Ovary (tissue), 9 donors: ENCODE results near the gene SMC1B. TPM values are rescaled to one million over a fixed set of nuclear protein-coding genes. Genes with fewer than 3 reads are reported as not detected.
"Not testable (repeated sequence)": the region's sequence is repeated elsewhere in the genome, so short reads cannot be mapped to it uniquely, and the experiment has no call there.

Experiments
- DNase-seq, 5 donors: peaks; one replicate each; pipeline ENCODE4 v3.0.0-alpha.2; 2019 to 2020
- H3K27ac ChIP-seq, 2 donors: fragments of 200-600 bp; one replicate each; pipeline versions ENCODE4 v1.5.1 to v1.8.0; 2019 to 2022
- H3K27me3 ChIP-seq: fragments of 200-600 bp; one replicate; pipeline ENCODE4 v1.8.0; 2022
- H3K36me3 ChIP-seq: fragments of 200-600 bp; sonication (generic); one replicate; pipeline ENCODE4 v1.5.1; 2019
- H3K4me1 ChIP-seq: one replicate; pipeline ENCODE4 v1.8.1; 2013; ENCODE audit warnings: mild to moderate bottlenecking, moderate library complexity; ENCODE audit not compliant: insufficient read depth
- H3K4me3 ChIP-seq: fragments of 200-600 bp; sonication (generic); one replicate; pipeline ENCODE4 v1.5.1; 2017
- H3K9me3 ChIP-seq, 2 donors: fragments of 200-600 bp in 1 of 2; sonication (generic) in 1 of 2; one replicate each; pipeline versions ENCODE4 v1.5.1 to v1.8.1; 2013 to 2019; ENCODE audit warnings: mild to moderate bottlenecking in 1 of 2, moderate library complexity in 1 of 2
- EP300 ChIP-seq: sonication (generic); formaldehyde crosslinking; IDR thresholded peaks from one replicate; pipeline ENCODE4 v1.6.1; 2017; ENCODE audit warnings: antibody characterized with exemption
- POLR2A ChIP-seq: fragments of 450-650 bp; IDR thresholded peaks from one replicate; pipeline ENCODE4 v1.6.1; 2017; ENCODE audit warnings: antibody characterized with exemption, mild to moderate bottlenecking, moderate library complexity
- WGBS, 3 donors: extraction: QIAGEN DNeasy Blood & Tissue Kit in 1 of 3; methylation state at CpG; one replicate each; pipeline versions ENCODE4 v1.1.5 to v1.1.7; 2013 to 2017; 5-methylcytosine and 5-hydroxymethylcytosine counted together
- intact Hi-C, 4 donors: fragments of 100-400 bp; cut with DNase I; formaldehyde crosslinking; loops; one replicate each; pipeline versions ENCODE4 v1.11.0 to v1.15.1; 2022 to 2023
- polyA plus RNA-seq, 2 donors: library from polyadenylated mRNA; stranded (reverse); fragments of 200-250 nt in 1 of 2; fragments of 350-450 nt in 1 of 2; fragmentation: Illumina TruSeq in 1 of 2; extraction: RNeasy Lipid Tissue Mini Kit (QIAGEN cat#74804) in 1 of 2; gene quantifications; one replicate each; pipeline ENCODE4 v1.2.3, GENCODE V29; 2013 to 2014
- total RNA-seq, 7 donors: library from RNA; depleted of rRNA in 2 of 7; stranded (reverse); fragments of >200 nt in 2 of 7; fragmentation: NEBNext Ultra II Directional in 3 of 7; extraction: Animal tissue kit (Norgen Biotek cat#: 25700) in 3 of 7; gene quantifications; one replicate each; pipeline versions ENCODE4 v1.1.0 to v1.2.4, GENCODE V29; 2016 to 2023
- TF ChIP-seq, protein P1 (sequence below), 3 donors: fragments of 450-650 bp in 2 of 3; fragments of 200-600 bp in 1 of 3; IDR thresholded peaks; one replicate each; pipeline versions ENCODE4 v1.5.1 to v1.8.0; 2016 to 2022; ENCODE audit warnings: antibody characterized with exemption in 3 of 3, mild to moderate bottlenecking in 1 of 3
- donor health status: DM: no; HTN: no; CAD: no; lungs with moderate emphysema.
- donor health status: DM: no; HTN: no; CAD: no.
- donor health status: Bipolar disorder and iron deficiency.
- donor health status: DM: yes; HTN: yes; CAD: no.
- donor health status: DM: no; HTN: no; CAD: no.
- donor health status: DM: yes; HTN: yes; CAD: no.

The SMC1B gene
- total and polyA plus RNA-seq, 9 donors, result 0.04 to 0.05 TPM; not detected in 7

DNA sequence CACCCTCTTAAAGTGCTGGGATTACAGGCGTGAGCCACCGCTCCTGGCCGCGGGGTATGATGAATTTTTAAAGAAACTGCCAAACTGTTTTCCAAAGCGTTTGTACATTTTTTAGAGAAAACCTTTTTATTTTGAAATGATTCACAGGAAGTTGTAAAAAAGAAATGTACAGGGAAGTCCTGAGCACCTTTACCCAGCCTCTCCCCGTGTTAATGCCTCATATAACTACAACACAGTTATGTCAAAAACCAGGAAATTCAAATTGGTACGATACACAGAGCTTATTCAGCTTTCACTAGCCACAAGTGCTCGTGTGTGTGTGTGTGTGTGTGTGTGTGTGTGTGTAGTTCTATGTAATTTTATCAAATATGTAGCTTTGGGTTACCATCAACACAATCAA, 110.6 kb downstream of the SMC1B start:
- H3K4me1 ChIP-seq, result no peaks in the 10 kb centered on the region
- 63 to 74% (median 66%) methylated on average over 8 of the region's 8 CpGs for WGBS, 3 donors
- no peaks in the 10 kb centered on the region for H3K27me3 ChIP-seq
- no peak overlapping the region for H3K4me3 ChIP-seq
- H3K27ac ChIP-seq, result no peak overlapping the region
- TF ChIP-seq, protein P1, sequence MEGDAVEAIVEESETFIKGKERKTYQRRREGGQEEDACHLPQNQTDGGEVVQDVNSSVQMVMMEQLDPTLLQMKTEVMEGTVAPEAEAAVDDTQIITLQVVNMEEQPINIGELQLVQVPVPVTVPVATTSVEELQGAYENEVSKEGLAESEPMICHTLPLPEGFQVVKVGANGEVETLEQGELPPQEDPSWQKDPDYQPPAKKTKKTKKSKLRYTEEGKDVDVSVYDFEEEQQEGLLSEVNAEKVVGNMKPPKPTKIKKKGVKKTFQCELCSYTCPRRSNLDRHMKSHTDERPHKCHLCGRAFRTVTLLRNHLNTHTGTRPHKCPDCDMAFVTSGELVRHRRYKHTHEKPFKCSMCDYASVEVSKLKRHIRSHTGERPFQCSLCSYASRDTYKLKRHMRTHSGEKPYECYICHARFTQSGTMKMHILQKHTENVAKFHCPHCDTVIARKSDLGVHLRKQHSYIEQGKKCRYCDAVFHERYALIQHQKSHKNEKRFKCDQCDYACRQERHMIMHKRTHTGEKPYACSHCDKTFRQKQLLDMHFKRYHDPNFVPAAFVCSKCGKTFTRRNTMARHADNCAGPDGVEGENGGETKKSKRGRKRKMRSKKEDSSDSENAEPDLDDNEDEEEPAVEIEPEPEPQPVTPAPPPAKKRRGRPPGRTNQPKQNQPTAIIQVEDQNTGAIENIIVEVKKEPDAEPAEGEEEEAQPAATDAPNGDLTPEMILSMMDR (IDR thresholded peaks at IDR 0.05), result no peak
- TF ChIP-seq EP300 (no peak), POLR2A (no peak)
- no peak for DNase-seq
- intact Hi-C loops, result no loop called here
- H3K9me3 ChIP-seq, result no peaks in the 10 kb centered on the region
- no peaks in the 10 kb centered on the region for H3K36me3 ChIP-seq

DNA sequence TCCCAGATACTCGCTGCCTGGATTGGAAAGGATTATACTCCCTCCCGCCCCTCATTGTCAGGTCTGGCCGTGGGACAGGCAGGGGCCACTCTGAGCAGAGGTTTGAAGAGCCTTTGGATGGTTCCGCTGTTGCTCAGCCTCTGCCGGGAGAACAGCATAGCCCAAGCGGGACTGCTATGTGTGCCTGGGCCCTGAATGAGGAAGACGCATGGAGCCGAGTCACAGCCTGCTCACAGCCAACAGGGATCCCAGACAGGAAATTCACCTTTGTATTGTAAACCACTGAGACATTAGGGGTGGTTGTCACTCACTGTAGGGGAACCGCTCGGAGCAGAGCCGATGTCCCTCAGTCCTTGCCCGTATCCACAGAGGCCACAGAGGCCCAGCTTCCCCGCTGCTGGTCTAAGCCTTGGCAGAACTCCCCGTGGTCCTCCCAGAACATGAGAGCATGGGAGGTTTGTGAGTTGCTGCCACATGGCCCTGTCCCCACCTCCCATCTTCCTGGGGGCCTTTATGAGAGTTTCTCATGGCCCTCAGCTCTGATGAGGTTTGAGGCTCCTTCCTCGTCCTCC, 114.4 kb downstream of the SMC1B start:
- 73 to 81% (median 76%) methylated on average over 15 of the region's 15 CpGs for WGBS, 3 donors
- no peak for DNase-seq
- intact Hi-C loops, result no loop called here
- no peaks in the 10 kb centered on the region for H3K36me3 ChIP-seq
- H3K27ac ChIP-seq, result no peak overlapping the region
- TF ChIP-seq EP300, result no peak
- no peak for TF ChIP-seq POLR2A
- TF ChIP-seq, protein P1 (IDR thresholded peaks at IDR 0.05), result no peak
- no peaks in the 10 kb centered on the region for H3K4me1 ChIP-seq
- H3K27me3 ChIP-seq, result no peaks in the 10 kb centered on the region
- H3K4me3 ChIP-seq, result no peak overlapping the region
- no peaks in the 10 kb centered on the region for H3K9me3 ChIP-seq

DNA sequence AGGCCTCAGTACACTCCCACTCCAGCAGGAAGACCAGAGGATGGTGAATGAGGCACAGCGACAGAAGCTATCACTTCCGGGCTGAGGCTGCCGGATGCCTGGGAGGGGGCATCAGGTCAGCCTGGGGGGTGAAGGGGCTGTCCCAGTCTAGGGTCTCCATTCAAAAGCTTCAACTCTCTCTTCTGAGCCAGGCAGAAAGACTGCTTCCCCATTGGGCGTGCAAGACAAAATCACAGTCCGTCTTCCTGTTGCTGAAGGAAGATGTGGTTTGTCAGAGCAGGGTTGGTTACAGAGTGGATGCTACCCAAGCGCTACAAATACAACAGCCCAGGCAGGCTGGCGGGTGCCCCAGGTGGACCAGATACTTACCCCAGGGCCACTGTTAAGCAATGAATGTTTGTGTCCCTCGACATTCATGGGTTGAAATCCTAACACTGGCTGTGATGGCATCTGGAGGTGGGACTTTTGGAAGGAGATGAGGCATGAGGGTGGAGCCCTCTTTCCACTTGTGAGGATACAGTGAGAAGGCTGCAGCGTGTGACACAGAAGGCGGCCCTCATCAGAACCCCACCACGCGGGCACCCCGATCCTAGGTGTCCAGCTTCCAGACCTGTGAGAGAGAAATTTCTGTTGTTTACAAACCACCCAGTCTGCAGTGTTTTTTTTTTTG, 116.6 kb downstream of the SMC1B start:
- whole genome bisulfite sequencing, 3 donors, result 73 to 81% (median 73%) methylated on average over 13 of the region's 13 CpGs
- TF ChIP-seq EP300, result no peak
- no peak for TF ChIP-seq POLR2A
- TF ChIP-seq, protein P1 (IDR thresholded peaks at IDR 0.05), result no peak
- Histone ChIP-seq H3K4me1 (no peaks in the 10 kb centered on the region), H3K4me3 (no peak overlapping the region), H3K36me3 (no peaks in the 10 kb centered on the region), H3K27ac (no peak overlapping the region), H3K9me3 (no peaks in the 10 kb centered on the region), H3K27me3 (no peaks in the 10 kb centered on the region)
- DNase-seq, result no peak
- intact Hi-C loops, result no loop called here

DNA sequence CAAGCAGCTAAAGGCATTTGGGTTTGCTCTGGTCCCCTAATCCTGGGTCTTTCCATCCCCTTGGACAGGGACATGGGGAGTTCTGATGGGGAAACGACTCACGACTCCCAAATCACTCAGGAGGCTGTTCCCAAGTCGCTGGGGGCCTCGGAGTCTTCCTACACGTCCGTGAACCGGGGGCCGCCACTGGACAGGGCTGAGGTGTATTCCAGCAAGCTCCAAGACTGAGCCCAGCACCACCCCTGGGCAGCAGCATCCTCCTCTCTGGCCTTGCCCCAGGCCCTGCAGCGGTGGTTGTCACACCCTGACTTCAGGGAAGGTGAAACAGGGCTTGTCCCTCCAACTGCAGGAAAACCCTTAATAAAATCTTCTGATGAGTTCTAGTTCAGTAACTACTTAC, 117.9 kb downstream of the SMC1B start:
- intact Hi-C loops, result no loop called here
- H3K27me3 ChIP-seq, result no peaks in the 10 kb centered on the region
- no peak overlapping the region for H3K27ac ChIP-seq
- 70 to 79% (median 75%) methylated on average over 9 of the region's 9 CpGs for WGBS, 3 donors
- no peak for DNase-seq
- TF ChIP-seq POLR2A, result no peak
- TF ChIP-seq EP300, result no peak
- TF ChIP-seq, protein P1 (IDR thresholded peaks at IDR 0.05), result no peak
- no peak overlapping the region for H3K4me3 ChIP-seq
- no peaks in the 10 kb centered on the region for H3K4me1 ChIP-seq
- no peaks in the 10 kb centered on the region for H3K9me3 ChIP-seq
- H3K36me3 ChIP-seq, result no peaks in the 10 kb centered on the region

DNA sequence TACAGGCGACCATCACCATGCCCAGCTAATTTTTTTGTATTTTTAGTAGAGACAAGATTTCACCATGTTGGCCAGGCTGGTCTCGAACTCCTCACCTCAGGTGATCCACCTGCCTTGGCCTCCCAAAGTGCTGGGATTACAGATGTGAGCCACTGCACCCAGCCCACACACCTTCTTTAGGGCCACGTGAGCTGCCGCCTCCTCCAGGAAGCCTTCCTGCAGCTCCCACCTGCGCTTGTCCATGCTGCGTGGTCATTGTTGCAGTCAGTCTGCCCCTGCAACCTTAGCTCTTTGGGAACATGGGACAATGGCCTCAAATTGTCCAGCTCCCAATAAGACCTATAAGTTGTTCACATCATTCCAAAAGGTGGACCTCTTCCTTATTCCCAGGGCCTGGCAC, 118.4 kb downstream of the SMC1B start:
- H3K4me3 ChIP-seq, intact Hi-C loops, H3K4me1 ChIP-seq, H3K27ac ChIP-seq, H3K9me3 ChIP-seq, H3K36me3 ChIP-seq, H3K27me3 ChIP-seq, DNase-seq: not testable (repeated sequence)
- 90 to 97% (median 95%) methylated on average over 6 of the region's 6 CpGs for WGBS, 3 donors
